D721Med (cell line): ENCODE results near the gene SCRN1.

ENCODE experiments used
- DNase-seq: peaks from one replicate; pipeline ENCODE4 v3.0.0; 2011; ENCODE audit warnings: low spot score; ENCODE audit not compliant: insufficient read length
- FAIRE-seq: peaks from 2 replicates; lab custom pipeline; 2011; peaks lifted over from hg19 to GRCh38; lab: Jason Lieb, UNC
- TF ChIP-seq, protein P1 (sequence below): IDR thresholded peaks from 2 replicates; pipeline ENCODE4 v1.5.1; 2012; ENCODE audit warnings: mild to moderate bottlenecking, control low read depth; ENCODE audit not compliant: insufficient read depth; ENCODE audit errors: missing control alignments

The SCRN1 gene

GRCh38 chr7:29919790-29920189 is 69.8 kb downstream of the SCRN1 start:
- FAIRE-seq, result no peak
- TF ChIP-seq, protein P1, sequence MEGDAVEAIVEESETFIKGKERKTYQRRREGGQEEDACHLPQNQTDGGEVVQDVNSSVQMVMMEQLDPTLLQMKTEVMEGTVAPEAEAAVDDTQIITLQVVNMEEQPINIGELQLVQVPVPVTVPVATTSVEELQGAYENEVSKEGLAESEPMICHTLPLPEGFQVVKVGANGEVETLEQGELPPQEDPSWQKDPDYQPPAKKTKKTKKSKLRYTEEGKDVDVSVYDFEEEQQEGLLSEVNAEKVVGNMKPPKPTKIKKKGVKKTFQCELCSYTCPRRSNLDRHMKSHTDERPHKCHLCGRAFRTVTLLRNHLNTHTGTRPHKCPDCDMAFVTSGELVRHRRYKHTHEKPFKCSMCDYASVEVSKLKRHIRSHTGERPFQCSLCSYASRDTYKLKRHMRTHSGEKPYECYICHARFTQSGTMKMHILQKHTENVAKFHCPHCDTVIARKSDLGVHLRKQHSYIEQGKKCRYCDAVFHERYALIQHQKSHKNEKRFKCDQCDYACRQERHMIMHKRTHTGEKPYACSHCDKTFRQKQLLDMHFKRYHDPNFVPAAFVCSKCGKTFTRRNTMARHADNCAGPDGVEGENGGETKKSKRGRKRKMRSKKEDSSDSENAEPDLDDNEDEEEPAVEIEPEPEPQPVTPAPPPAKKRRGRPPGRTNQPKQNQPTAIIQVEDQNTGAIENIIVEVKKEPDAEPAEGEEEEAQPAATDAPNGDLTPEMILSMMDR, result no peak
- no peak for DNase-seq

DNA sequence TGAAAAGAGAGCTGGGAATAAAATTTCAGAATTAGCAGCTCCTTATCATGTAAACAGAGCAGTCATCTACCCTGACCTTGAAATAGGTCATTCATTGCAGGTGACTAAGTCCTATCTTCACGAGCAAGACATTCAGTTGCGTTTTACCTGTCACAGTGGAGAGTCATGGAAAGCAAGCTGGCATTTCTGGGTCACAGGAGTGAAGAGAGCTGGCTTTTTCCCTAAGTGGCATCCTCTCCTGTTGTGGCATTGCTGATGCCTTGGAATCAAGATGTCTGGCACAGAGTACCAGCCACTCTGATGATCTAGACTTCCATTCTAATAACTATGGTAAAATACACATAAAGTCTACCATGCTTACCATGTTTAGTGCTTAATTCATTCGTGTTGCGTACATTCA is 70.8 kb downstream of the SCRN1 start:
- FAIRE-seq (no peak), DNase-seq (no peak)
- TF ChIP-seq, protein P1, result no peak

DNA sequence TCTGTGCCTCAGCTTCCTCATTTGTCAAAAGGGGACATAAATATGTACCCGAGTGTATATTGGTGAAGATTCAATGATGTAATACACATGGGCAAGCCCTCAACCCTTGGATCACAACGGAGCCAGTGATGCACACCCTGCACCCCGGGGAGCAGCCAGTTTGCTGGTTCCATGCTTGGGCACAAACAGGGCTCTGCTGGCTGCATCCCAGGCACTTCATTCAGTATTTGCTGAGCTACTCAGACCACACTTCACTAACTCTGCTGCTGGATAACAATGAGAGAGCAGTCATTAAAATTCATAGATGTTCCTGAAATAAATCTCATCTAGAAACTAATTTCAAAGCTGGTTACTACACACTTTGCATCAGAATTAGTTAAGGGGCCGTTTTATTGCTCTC is 72.0 kb downstream of the SCRN1 start:
- FAIRE-seq (no peak), DNase-seq (no peak)
- TF ChIP-seq, protein P1, result no peak

GRCh38 chr7:29915481-29916215 is 74.0 kb downstream of the SCRN1 start:
- no peak for FAIRE-seq
- TF ChIP-seq, protein P1, result no peak
- no peak for DNase-seq

DNA sequence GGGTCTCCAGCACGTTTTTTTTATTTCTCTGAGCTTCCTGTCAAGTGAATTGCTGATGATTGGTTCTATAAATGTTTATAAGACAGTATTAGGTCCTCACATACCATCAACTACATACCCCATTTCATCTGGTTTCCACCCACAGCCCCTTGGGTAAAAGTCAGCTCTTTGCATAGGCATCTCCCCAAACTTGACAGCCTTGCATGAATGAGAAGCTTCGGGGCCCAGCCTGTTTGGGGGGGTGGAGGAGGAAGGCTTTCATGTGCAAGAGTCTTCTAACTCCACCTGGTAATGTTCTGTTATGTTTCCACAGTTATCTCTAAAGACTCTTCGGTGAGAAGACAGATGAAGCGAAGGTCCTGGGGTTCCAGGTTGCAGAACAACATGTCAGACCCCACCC is 75.4 kb downstream of the SCRN1 start:
- TF ChIP-seq, protein P1, result no peak
- DNase-seq (no peak), FAIRE-seq (no peak)

GRCh38 chr7:29906200-29907022 is 83.2 kb downstream of the SCRN1 start:
- no peak for DNase-seq
- TF ChIP-seq, protein P1, result no peak
- FAIRE-seq, result no peak

GRCh38 chr7:29900745-29901144 is 88.9 kb downstream of the SCRN1 start:
- TF ChIP-seq, protein P1, result no peak
- no peak for FAIRE-seq
- DNase-seq, result no peak
